ENCODE data around the gene C3orf38.

- TF ChIP-seq POLR2AphosphoS5 (IDR thresholded peaks at IDR 0.05) (no peak), POLR2A (IDR thresholded peaks at IDR 0.05) (no peak), CTCF (IDR thresholded peaks at IDR 0.05) (no peak)
Observed at GRCh38 chr3:88141458-88142083, 8.2 kb upstream of the C3orf38 start.

Measured in transverse colon (tissue), 4 donors.